Measurements from ENCODE around the gene CPE.

- no peak for TF ChIP-seq POLR2A (IDR thresholded peaks at IDR 0.05)
- TF ChIP-seq, protein P1, sequence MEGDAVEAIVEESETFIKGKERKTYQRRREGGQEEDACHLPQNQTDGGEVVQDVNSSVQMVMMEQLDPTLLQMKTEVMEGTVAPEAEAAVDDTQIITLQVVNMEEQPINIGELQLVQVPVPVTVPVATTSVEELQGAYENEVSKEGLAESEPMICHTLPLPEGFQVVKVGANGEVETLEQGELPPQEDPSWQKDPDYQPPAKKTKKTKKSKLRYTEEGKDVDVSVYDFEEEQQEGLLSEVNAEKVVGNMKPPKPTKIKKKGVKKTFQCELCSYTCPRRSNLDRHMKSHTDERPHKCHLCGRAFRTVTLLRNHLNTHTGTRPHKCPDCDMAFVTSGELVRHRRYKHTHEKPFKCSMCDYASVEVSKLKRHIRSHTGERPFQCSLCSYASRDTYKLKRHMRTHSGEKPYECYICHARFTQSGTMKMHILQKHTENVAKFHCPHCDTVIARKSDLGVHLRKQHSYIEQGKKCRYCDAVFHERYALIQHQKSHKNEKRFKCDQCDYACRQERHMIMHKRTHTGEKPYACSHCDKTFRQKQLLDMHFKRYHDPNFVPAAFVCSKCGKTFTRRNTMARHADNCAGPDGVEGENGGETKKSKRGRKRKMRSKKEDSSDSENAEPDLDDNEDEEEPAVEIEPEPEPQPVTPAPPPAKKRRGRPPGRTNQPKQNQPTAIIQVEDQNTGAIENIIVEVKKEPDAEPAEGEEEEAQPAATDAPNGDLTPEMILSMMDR (IDR thresholded peaks at IDR 0.05) = no peak
Measured at GRCh38 chr4:165454426-165454825, 75.6 kb downstream of the CPE start.

Data from adrenal gland (tissue), 5 donors.